WI38 (cell line): ENCODE data around the gene RINL.

Experiments used
- H3K4me3 ChIP-seq: 2 replicates; pipeline ENCODE4 v1.5.1; 2011; ENCODE audit warnings: low read depth, mild to moderate bottlenecking, control low read depth, low read length
- TF ChIP-seq, protein P1 (sequence below): IDR thresholded peaks from 2 replicates; pipeline ENCODE4 v1.5.1; 2012; ENCODE audit warnings: low read depth, mild to moderate bottlenecking, control low read depth, low read length

Gene RINL

DNA sequence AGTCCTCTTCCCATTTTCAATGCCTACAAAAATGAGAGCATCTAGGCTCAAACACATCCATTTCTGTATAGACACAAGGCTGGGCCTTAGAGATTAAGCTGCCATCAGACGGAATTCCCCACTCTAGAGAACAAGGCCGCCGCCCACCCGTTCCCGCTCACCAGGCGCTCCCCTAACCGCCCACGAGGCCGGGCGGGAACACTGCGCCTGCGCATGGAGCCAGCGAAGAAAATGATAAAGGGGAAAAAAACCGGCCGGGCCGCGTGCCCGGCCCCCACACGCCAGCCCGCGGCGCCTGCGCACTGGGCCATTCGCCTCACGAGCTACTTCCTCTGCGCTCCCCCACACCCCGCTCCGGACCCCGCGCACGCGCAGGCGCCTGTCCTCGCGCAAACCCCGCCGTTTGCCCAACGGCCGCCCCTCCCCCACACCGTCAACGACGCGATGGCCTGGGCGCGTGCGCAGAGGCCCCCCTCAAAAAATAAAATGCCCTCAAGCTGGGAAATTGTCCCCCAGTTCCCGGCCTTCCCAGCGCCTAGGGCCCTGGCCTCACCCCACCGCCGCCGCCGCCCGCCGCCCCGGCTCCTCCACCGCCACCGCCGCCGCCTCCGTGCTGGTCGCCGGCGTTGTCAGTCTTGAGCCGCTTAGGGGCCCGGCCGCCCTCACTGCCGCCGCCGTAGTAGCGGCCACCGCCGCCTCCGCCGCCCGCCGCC, 28.8 kb downstream of the RINL start:
- TF ChIP-seq, protein P1, sequence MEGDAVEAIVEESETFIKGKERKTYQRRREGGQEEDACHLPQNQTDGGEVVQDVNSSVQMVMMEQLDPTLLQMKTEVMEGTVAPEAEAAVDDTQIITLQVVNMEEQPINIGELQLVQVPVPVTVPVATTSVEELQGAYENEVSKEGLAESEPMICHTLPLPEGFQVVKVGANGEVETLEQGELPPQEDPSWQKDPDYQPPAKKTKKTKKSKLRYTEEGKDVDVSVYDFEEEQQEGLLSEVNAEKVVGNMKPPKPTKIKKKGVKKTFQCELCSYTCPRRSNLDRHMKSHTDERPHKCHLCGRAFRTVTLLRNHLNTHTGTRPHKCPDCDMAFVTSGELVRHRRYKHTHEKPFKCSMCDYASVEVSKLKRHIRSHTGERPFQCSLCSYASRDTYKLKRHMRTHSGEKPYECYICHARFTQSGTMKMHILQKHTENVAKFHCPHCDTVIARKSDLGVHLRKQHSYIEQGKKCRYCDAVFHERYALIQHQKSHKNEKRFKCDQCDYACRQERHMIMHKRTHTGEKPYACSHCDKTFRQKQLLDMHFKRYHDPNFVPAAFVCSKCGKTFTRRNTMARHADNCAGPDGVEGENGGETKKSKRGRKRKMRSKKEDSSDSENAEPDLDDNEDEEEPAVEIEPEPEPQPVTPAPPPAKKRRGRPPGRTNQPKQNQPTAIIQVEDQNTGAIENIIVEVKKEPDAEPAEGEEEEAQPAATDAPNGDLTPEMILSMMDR: no peak
- H3K4me3 ChIP-seq: peak overlapping the region; percentile 77

DNA sequence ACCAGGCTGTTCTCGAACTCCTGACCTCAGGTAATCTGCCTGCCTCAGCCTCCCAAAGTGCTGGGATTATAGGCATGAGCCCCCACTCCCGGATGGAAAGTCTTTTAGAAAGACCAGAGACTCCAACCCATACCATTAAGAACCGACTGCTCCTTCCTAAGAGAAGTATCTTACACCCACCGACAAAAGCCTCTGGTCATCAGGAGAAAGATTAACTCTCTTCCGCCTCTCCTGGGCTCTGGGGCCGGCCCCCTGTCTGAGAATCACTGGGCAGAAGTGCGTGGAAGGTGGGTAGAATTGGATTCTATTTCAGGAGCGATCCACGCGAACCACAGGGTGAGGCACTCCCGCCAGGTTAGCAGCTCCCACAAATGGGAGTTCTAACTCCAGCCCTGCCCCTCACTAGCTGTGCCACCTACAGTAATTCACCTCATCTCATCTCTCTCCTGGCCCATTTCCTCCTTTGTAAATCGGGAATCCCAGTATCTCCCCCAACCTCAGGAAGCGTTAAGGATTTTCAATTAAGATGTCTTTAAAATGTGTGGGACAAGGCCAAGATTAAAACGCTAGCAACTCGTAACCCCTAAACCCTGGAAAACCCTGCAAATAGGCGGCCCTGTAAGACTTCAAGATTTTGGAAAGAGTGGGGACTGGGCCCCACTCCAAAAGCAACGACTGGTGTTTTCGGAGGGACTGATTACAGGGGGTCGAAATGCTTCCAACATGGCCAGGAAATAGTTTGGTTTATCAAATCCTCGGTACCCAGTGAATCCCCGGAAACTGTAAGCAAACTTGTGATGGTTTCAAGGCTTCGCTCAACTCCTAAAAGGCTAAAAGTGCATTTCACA, 29.6 kb downstream of the RINL start:
- H3K4me3 ChIP-seq: peak overlapping the region; percentile 77
- TF ChIP-seq, protein P1: no peak

DNA sequence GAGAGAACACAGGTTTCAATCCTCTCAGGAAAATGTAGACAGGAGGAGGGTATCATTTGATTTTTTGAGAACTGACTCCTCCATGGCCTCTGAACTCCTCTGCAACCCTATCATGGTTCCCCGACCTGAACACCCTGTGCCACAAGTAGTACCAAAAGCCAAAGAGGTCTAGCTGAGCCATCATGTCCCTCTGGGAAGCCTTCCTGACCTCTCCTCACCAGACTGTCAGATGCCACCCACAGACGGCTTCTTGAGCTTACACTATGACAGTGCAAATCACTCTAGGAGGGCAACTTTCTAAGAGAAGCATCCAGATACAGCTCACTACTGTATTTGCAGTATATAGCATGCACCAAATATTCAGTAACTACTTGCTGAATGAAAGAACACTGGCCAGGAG, 32.0 kb downstream of the RINL start:
- H3K4me3 ChIP-seq: no peak overlapping the region

DNA sequence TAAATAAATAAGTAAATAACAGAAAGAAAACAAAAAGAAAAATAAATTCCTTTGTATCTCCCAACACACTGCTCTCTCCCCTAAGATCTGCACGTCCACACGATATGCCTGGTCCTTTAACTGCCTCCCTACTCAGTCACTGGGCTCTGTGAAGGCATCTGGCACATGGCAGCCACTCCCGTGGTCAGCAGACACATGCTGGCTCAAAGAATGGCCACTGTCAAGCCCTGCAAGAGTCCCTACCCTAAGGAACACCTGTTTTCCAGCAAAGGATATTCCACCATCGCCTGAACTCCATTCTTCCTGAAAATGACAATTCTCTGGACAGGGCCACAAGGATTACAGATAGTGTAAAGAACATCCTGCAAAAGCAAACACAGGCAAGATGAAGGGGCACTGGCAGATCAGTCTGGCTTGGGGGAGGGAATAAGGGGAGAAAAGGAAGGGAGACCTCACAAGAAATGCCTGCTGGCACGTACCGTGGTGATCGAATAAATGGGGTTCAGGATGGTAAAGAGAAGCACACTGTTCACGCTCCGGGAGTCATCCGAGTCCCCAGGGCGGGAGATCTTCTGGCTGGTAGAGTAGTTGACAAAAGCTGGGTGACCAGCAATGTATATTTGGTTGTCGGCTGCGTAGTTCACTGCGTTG, 32.6 kb downstream of the RINL start:
- H3K4me3 ChIP-seq: no peak overlapping the region
- TF ChIP-seq, protein P1: no peak

More for the DNA sequence above, 32.0 kb downstream of the RINL start:
- TF ChIP-seq, protein P1: no peak

DNA sequence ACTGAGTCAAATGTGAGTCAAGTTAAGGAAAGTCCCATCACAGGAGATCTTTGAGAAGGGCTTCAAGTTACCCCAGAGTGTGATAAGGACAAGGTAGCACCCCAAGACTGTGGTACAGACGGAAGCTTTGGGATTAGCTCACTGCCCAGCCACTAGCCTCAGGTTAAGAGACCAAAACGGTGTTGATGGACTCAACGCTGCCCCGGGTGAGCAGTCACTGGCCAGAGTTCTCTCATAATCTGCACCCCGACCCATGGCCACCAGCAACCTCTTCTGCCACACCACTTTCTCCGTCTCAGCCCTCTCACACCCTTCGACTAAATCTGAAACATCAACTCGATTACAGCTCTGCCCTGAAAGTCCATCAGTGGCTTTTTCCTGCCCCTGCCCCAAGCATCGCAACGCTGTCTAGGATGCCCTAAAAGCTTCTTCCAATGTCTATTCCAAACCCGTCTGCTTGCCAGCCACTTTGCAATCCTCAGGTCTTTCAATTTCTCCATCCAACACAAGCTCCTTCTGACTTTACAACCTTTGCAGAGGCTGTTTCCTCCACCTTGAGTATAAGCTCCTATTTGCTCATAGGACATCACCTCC, 33.9 kb downstream of the RINL start:
- TF ChIP-seq, protein P1: no peak
- H3K4me3 ChIP-seq: no peak overlapping the region

DNA sequence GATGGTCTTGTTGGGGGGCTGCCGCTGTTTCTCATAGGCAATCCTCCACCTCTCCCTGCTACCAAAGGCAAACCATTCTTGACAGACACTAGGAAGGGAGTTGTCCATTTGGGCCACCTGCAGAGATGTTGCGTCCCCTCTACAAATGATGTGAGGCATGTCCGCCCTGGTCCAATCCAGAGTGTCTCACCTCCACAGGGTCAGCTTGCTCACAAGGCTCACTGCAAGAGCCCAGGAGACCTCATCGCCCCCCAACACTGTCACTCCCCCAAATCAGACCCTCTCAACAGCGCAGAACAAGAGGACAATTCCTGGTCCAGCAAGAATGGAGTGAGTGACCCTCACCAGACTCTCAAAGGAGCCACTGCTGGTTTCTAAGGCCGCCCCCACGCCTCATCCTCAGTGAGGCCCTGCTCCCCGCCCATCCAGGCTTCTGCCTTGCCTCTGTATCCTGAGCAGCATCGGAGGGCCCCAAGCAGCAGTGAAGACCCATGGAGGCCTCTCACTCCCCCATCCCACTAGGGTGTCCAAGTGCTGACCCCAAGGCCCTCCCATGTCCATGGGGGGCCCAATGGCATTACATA, 34.8 kb downstream of the RINL start:
- TF ChIP-seq, protein P1: no peak
- H3K4me3 ChIP-seq: no peak overlapping the region
